Transverse colon (tissue), 4 donors: ENCODE data around the gene GPR6. TPM values are rescaled to one million over a fixed set of nuclear protein-coding genes. Genes with fewer than 3 reads are reported as not detected.

Experiments used
- DNase-seq: peaks from one replicate; pipeline ENCODE4 v3.0.0-alpha.2; 2019
- H3K27ac ChIP-seq, 4 donors: fragments of 200-600 bp; sonication (generic); 2 replicates each; pipeline ENCODE4 v1.5.1; 2016 to 2018; ENCODE audit warnings: inconsistent platforms in 4 of 4
- H3K27me3 ChIP-seq: fragments of 200-600 bp; sonication (generic); 2 replicates; pipeline ENCODE4 v1.5.1; 2017; ENCODE audit warnings: inconsistent platforms
- H3K36me3 ChIP-seq, 4 donors: fragments of 200-600 bp; sonication (generic); 2 replicates each; pipeline ENCODE4 v1.5.1; 2017 to 2019; ENCODE audit warnings: inconsistent platforms in 4 of 4
- H3K4me1 ChIP-seq, 4 donors: fragments of 200-600 bp; sonication (generic); 2 replicates each; pipeline ENCODE4 v1.5.1; 2017 to 2020; ENCODE audit warnings: inconsistent platforms in 4 of 4
- H3K4me3 ChIP-seq, 4 donors: fragments of 200-600 bp; sonication (generic); 1 replicate in 1 of 4; 2 replicates in 3 of 4; pipeline versions ENCODE4 v1.5.1 to v1.6.1; 2017 to 2019; ENCODE audit warnings: inconsistent platforms in 4 of 4
- H3K9me3 ChIP-seq, 2 donors: fragments of 200-600 bp; sonication (generic); 2 replicates each; pipeline ENCODE4 v1.5.1; 2017 to 2019; ENCODE audit warnings: inconsistent platforms in 2 of 2
- CTCF ChIP-seq, 5 experiments: fragments of 200-600 bp in 3 of 5; fragments of 450-650 bp in 2 of 5; sonication (generic) in 3 of 5; IDR thresholded peaks; 1 replicate in 2 of 5; 2 replicates in 3 of 5; pipeline ENCODE4 v1.5.1; 2016 to 2017; ENCODE audit warnings: antibody characterized with exemption in 5 of 5, inconsistent platforms in 3 of 5, mild to moderate bottlenecking in 2 of 5, moderate library complexity in 1 of 5
- EP300 ChIP-seq: sonication (generic); formaldehyde crosslinking; IDR thresholded peaks from one replicate; pipeline ENCODE4 v1.6.1; 2017; ENCODE audit warnings: antibody characterized with exemption, low read depth
- POLR2A ChIP-seq: fragments of 450-650 bp; IDR thresholded peaks from one replicate; pipeline ENCODE4 v1.6.1; 2016; ENCODE audit warnings: antibody characterized with exemption, mild to moderate bottlenecking, moderate library complexity
- POLR2AphosphoS5 ChIP-seq, 3 donors: sonication (generic); formaldehyde crosslinking; IDR thresholded peaks; one replicate each; pipeline ENCODE4 v1.6.1; 2016; ENCODE audit warnings: antibody characterized with exemption in 3 of 3
- WGBS, 2 donors: methylation state at CpG; one replicate each; pipeline ENCODE4 v1.1.5; 2018; ENCODE audit warnings: low coverage in 1 of 2; 5-methylcytosine and 5-hydroxymethylcytosine counted together
- in situ Hi-C, 4 donors: fragments of 200-750 bp; cut with MboI; loops; one replicate each; pipeline versions ENCODE4 v1.15.0 to v1.15.1; 2017; ENCODE audit warnings: low sequenced_read_pairs in 3 of 4, low pct_ligation_motif_present in 1 of 4, low pct_unique_long_range_greater_than_20kb in 1 of 4
- intact Hi-C: fragments of 100-400 bp; cut with DNase I; formaldehyde crosslinking; loops from one replicate; pipeline ENCODE4 v1.15.1; 2023; ENCODE audit warnings: low total_unique reads
- total RNA-seq, 4 donors: library from RNA; depleted of rRNA; stranded (reverse); fragments of >200 nt; gene quantifications; one replicate each; pipeline ENCODE4 v1.1.0, GENCODE V29; 2016

The GPR6 gene
- total RNA-seq, 4 donors from 2014 or later, result not detected

DNA sequence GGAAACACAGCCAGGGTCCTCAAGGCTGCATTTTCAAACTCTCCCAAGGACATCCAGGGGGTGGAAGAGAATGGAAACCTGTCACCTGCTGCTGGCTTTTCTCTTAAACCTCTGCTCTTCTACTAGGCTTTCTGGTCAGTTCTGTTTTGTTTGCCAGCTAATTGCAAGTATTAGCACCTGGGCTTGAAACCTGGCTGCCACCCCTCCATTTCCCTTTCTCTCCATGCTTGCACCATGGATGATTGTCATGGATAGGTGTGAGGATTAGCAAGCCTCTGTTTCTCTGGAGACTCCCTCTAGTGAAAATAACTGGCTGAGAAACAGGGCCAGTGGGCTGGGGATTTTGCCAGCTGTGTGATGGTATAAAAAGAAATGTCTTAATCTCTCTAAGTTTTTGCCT lies 33.0 kb upstream of the GPR6 start:
- intact Hi-C loops (no loop called here), in situ Hi-C loops (no loop called here)
- H3K4me1 ChIP-seq, result no peaks in the 10 kb centered on the region
- H3K36me3 ChIP-seq, result no peaks in the 10 kb centered on the region
- H3K27ac ChIP-seq, result no peak overlapping the region
- TF ChIP-seq POLR2A (no peak), EP300 (no peak), CTCF (IDR thresholded peaks at IDR 0.05) (no peak), POLR2AphosphoS5 (IDR thresholded peaks at IDR 0.05) (no peak)
- no peaks in the 10 kb centered on the region for H3K9me3 ChIP-seq
- H3K4me3 ChIP-seq, result no peak overlapping the region
- no peak for DNase-seq
- H3K27me3 ChIP-seq, result no peaks in the 10 kb centered on the region

- intact Hi-C loops (no loop called here), in situ Hi-C loops (no loop called here)
- no peaks in the 10 kb centered on the region for H3K27me3 ChIP-seq
- WGBS, 2 donors, result 66 to 100% methylated on average over 1 to 3 of the region's 4 CpGs
- no peak overlapping the region for H3K4me3 ChIP-seq
- no peaks in the 10 kb centered on the region for H3K9me3 ChIP-seq
- DNase-seq, result no peak
- H3K4me1 ChIP-seq, result no peaks in the 10 kb centered on the region
- H3K27ac ChIP-seq, result no peak overlapping the region
- TF ChIP-seq CTCF (IDR thresholded peaks at IDR 0.05) (no peak), POLR2A (no peak), EP300 (no peak), POLR2AphosphoS5 (IDR thresholded peaks at IDR 0.05) (no peak)
- H3K36me3 ChIP-seq, result no peaks in the 10 kb centered on the region
Measured at GRCh38 chr6:109946979-109947378, 31.1 kb upstream of the GPR6 start.

- Histone ChIP-seq H3K9me3 (no peaks in the 10 kb centered on the region), H3K36me3 (no peaks in the 10 kb centered on the region), H3K4me1 (no peaks in the 10 kb centered on the region), H3K27ac (no peak overlapping the region), H3K4me3 (no peak overlapping the region), H3K27me3 (no peaks in the 10 kb centered on the region)
- no peak for DNase-seq
- TF ChIP-seq EP300, result no peak
- intact Hi-C loops (no loop called here), in situ Hi-C loops (no loop called here)
- 87% methylated on average over 8 to 18 of the region's 19 CpGs for WGBS, 2 donors
Measured at GRCh38 chr6:109949281-109950065, 28.6 kb upstream of the GPR6 start.

GRCh38 chr6:109955491-109955890 lies 22.6 kb upstream of the GPR6 start:
- DNase-seq, result no peak
- in situ Hi-C loops (no loop called here), intact Hi-C loops (no loop called here)
- H3K4me1 ChIP-seq, result no peaks in the 10 kb centered on the region
- H3K4me3 ChIP-seq, result no peak overlapping the region
- TF ChIP-seq EP300, result no peak
- TF ChIP-seq CTCF (IDR thresholded peaks at IDR 0.05), result no peak
- TF ChIP-seq POLR2AphosphoS5 (IDR thresholded peaks at IDR 0.05), result no peak
- TF ChIP-seq POLR2A, result no peak
- no peaks in the 10 kb centered on the region for H3K9me3 ChIP-seq
- no peak overlapping the region for H3K27ac ChIP-seq
- no peaks in the 10 kb centered on the region for H3K36me3 ChIP-seq
- H3K27me3 ChIP-seq, result no peaks in the 10 kb centered on the region
- 93 to 94% methylated on average over 2 of the region's 2 CpGs for whole genome bisulfite sequencing, 2 donors

GRCh38 chr6:109958626-109959025 lies 19.5 kb upstream of the GPR6 start:
- H3K9me3 ChIP-seq, result no peaks in the 10 kb centered on the region
- in situ Hi-C loops, result no loop called here
- 100% methylated on average over 1 of the region's 1 CpG; no CpG with 5 or more reads in 1 of the 2 donors for WGBS, 2 donors
- no peak for TF ChIP-seq EP300
- TF ChIP-seq POLR2A, result no peak
- no peak for TF ChIP-seq CTCF (IDR thresholded peaks at IDR 0.05)
- no peak for TF ChIP-seq POLR2AphosphoS5 (IDR thresholded peaks at IDR 0.05)
- no peak overlapping the region for H3K4me3 ChIP-seq
- H3K36me3 ChIP-seq, result no peaks in the 10 kb centered on the region
- H3K27ac ChIP-seq, result no peak overlapping the region
- DNase-seq, result no peak
- no peaks in the 10 kb centered on the region for H3K4me1 ChIP-seq
- H3K27me3 ChIP-seq, result no peaks in the 10 kb centered on the region
- intact Hi-C loops, result no loop called here
